ENCODE results near the gene SLC38A10. TPM values are rescaled to one million over a fixed set of nuclear protein-coding genes. Genes with fewer than 3 reads are reported as not detected.

SLC38A10 gene
- total RNA-seq, 1 donor from 2014 or later: 162 TPM

GRCh38 chr17:81300586-81301155 is 5.6 kb upstream of the SLC38A10 start:
- no peak for DNase-seq (ENCODE audit: extremely low read depth, low read depth, low spot score)

DNA sequence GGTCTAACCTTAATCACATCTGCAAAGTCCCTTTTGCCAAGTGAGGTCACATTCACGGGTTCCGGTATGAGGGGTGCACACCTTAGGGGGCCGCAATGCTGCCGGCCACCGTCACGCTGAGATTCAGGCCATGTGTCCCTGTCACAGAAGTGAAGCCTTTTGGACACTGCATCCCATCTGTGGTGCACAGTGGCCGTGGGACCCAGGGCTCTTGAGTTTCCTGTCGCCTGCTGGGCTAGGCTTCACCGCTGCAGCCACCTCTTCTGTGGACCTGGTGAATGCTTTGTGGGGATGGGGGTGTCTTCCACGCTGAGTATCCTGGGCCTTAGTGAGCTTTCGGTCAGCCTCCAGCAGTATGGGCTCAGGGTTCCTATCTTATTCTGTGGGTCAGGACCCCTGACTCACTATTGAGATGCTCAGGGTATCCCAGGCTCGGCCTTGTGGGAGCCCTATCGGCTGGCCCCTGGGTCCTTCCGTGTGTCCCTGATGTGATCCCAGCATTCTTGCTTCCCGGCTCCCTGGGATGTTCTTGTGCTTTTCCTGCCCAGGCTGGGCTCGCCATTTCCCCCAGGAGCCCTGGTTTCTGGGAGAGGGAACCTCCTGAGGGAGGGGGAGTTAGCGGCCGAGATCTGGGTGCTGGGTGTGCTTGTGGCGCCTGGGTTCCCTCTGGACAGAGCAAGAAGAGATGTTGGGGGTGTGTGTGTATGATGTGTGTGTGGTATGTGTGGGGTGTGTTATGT is 4.9 kb upstream of the SLC38A10 start:
- DNase-seq (ENCODE audit: extremely low read depth, low read depth, low spot score): no peak

GRCh38 chr17:81298991-81299738 is 4.1 kb upstream of the SLC38A10 start:
- DNase-seq (ENCODE audit: extremely low read depth, low read depth, low spot score): no peak

- DNase-seq (ENCODE audit: extremely low read depth, low read depth, low spot score): no peak
These were observed 3.4 kb upstream of the SLC38A10 start for GRCh38 chr17:81298325-81298990.

- DNase-seq (ENCODE audit: extremely low read depth, low read depth, low spot score): no peak
These were observed 722 bp upstream of the SLC38A10 start for GRCh38 chr17:81295676-81296381.

- DNase-seq (ENCODE audit: extremely low read depth, low read depth, low spot score): no peak
These were observed 536 bp downstream of the SLC38A10 start for GRCh38 chr17:81294512-81295030.

DNA sequence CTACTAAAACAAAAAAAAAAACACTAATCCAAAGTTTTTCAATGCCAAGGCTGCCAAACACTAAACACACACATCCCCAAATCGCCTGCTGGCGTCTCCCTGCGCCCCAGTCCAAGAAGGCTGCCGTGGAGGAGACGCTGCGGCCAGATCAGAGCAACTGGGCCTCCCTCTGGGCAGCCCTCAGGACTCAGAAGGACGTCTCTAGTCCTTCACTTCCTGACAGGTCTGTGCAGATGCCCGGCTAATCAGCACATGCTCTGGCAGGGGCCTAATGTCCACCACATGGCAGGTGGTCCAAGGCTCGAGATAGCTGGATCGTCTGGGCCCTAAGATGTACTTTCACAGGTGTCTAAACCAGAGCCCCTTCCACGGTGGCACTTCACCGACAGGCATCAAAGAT is 2.7 kb downstream of the SLC38A10 start:
- no peak for DNase-seq (ENCODE audit: extremely low read depth, low read depth, low spot score)

DNA sequence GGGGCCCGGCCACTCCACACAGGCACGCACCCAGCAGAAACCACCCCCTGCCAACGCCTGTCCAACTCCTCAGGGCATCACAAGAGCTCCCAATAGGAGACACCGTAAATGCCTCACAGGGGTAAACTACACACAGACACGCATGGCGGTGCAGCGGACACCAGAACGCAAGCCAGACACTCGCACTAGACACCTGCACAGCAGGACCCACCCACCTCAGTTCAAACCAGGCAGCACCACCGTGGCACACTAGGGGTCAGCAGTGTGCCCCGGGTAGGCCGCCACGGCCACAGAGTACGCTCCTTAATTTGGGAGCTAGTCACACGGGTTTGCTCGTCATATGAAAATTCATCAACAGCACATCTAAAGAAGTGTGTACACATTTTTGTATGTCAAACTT is 3.4 kb downstream of the SLC38A10 start:
- no peak for DNase-seq (ENCODE audit: extremely low read depth, low read depth, low spot score)

- DNase-seq (ENCODE audit: extremely low read depth, low read depth, low spot score): no peak
These were observed 4.9 kb downstream of the SLC38A10 start for GRCh38 chr17:81290230-81290629.

- no peak for DNase-seq (ENCODE audit: extremely low read depth, low read depth, low spot score)
These were observed 5.5 kb downstream of the SLC38A10 start for GRCh38 chr17:81289627-81290026.

DNA sequence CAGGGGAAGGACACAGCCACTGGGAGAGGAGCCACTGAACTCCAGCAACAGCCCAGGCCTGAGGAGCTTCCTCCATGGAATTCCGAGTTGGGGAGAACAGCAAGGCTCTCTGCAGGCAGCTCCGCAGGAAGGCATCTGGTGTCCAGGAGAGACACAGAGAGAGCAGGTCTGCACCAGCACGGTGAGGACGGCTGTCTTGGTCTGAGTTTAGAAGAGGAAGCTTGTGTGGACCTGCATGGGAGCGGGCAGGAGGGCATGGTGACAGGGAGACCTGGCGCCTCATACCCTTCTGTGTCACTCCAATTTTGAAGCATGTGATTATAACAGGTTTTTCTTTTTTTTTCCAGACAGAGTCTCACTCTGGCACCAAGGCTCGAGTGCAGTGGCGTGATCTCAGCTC is 6.4 kb downstream of the SLC38A10 start:
- no peak for DNase-seq (ENCODE audit: extremely low read depth, low read depth, low spot score)

DNA sequence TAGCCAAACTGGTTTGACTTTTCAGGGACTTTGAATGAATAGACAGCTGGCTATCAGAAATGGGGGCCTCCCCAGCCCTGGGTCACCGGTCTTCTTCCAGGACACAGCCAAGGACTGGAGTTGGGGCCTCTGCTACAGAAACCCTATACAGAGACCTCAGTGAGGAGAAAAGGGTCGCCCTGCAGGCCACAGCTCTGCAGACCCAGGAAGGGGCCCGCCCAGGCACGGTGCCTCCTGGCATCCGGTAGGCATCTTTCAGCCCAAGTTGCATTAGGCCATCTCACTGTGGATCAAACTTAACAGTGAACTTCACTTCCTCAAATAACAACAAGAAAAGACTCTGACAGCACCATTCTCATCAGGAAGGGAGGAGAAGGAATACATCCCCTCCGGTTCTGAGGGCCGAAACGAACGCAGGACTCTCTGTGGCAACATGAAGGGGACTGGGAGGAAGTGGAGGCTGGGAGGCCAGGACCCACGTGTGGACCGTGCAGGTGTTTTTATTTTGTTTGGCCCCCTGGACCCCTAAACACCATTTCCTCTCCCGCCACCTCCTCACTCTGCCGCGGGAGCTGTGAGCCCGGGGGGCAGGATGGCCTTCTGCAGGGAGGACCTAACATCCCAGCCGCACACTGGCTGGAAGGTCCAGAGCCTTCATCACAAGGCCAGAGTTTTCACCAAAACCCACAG is 7.2 kb downstream of the SLC38A10 start:
- DNase-seq (ENCODE audit: extremely low read depth, low read depth, low spot score): no peak

DNA sequence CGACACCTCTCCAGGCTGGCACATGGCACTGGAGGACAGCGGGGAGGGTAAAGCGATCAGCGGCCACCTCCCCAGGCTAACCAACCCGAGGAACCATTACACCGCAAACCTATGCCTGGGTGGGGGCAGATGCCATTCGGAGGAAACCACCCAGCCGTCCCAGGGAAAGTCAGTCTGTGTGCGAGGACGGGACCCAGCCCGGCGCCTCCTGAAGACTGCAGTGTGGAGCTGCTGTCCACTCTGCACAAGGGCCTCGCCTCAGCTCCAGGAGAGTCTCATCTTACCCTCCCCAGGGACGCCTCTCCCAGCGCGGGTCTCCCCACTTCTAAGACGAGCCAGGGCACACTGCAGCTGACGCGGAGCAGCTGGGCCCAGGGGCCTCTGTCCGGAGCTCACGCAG is 8.0 kb downstream of the SLC38A10 start:
- DNase-seq (ENCODE audit: extremely low read depth, low read depth, low spot score): no peak

DNA sequence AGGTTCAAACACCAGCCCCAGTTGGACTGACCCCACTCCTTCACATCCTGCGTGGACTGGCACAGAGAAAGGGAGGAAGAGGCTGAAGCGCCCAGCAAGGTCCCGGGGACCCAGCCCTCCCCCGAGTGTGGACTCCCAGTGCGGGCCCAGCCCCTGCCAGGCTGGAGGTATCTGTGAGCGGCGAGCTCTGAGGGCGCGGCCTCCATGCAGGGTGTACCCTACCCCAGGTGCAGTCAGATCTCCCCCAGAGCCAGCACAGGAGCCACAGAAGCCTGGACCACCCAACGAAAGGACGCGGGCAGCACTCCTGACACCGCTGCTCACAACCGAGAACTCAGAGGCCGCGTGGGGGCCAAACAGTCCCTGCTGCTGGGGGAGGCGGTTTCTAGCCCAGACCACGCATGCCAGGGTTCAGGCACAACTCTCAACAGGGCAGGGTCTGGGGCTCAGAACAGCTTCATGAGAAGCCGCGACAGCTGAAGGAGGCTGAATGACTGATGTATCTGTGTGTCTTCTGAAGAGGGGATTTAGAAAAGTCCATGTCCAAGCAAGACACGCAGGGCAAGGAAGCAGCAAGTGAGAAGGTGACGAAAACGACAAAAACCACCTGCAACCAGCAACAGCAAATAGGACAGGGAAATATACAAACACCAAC is 8.5 kb downstream of the SLC38A10 start:
- DNase-seq (ENCODE audit: extremely low read depth, low read depth, low spot score): no peak

GRCh38 chr17:81285894-81286293 is 9.2 kb downstream of the SLC38A10 start:
- no peak for DNase-seq (ENCODE audit: extremely low read depth, low read depth, low spot score)

GRCh38 chr17:81285179-81285878 is 9.8 kb downstream of the SLC38A10 start:
- DNase-seq (ENCODE audit: extremely low read depth, low read depth, low spot score): no peak

DNA sequence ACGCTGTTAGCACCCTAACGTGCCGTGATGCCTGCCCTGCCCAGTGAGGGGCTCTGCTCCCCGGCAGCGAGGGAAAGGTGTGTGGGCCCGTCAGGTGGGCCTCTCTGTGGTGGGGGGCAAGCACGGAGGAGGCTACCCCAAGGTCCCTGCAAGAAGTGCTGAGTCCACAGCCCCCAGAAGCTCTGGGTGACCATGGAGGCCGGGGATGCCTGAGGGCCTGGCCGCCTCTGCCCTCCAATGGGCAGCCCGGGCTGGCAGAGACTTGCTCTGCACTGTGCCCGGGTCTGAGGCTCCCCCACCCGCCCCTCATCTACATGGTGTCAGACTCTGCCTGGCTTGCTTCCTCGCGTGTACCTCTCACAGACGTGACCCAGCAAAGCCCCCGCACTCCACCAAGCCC is 12.2 kb downstream of the SLC38A10 start:
- no peak for DNase-seq (ENCODE audit: extremely low read depth, low read depth, low spot score)

- no peak for DNase-seq (ENCODE audit: extremely low read depth, low read depth, low spot score)
These were observed 13.0 kb downstream of the SLC38A10 start for GRCh38 chr17:81282141-81282540.

GRCh38 chr17:81280571-81280970 is 14.5 kb downstream of the SLC38A10 start:
- DNase-seq (ENCODE audit: extremely low read depth, low read depth, low spot score): no peak
